Measurements from ENCODE around the gene TTC12. TPM values are rescaled to one million over a fixed set of nuclear protein-coding genes. Genes with fewer than 3 reads are reported as not detected.

The TTC12 gene
- total RNA-seq, 1 experiment from 2014 or later: 30.5 TPM

- DNase-seq (ENCODE audit: unreplicated experiment): no peak
- intact Hi-C loops (cut with micrococcal nuclease): no loop called here
- BruUV-seq (replicated peaks): no TSS peak
- POLR2A ChIA-PET: no interaction called here
- Mint-ChIP-seq H3K4me3 (ENCODE audit: unreplicated experiment) (no peak overlapping the region), H3K36me3 (ENCODE audit: insufficient read depth, unreplicated experiment) (no peaks in the 10 kb centered on the region), H3K9me3 (ENCODE audit: unreplicated experiment) (no peaks in the 10 kb centered on the region), H3K4me1 (ENCODE audit: insufficient read depth, unreplicated experiment) (no peaks in the 10 kb centered on the region), H3K27me3 (ENCODE audit: insufficient read depth, unreplicated experiment) (peaks cover 21% of the 10 kb centered on the region), H3K27ac (ENCODE audit: low read depth, unreplicated experiment) (no peak overlapping the region)
- no peak for TF ChIP-seq CTCF (IDR thresholded peaks at IDR 0.05; ENCODE audit: unreplicated experiment)
- CTCF ChIA-PET: interaction anchor here (1.0 to 1.5 kb wide), 2 partner anchors 10 to 694 kb away, joined by 3 to 5 read pairs; no protein-coding TSS in a partner anchor
These were observed 34.8 kb upstream of the TTC12 start for GRCh38 chr11:113279591-113279990.

GRCh38 chr11:113281052-113281725 lies 33.2 kb upstream of the TTC12 start:
- H3K4me3 Mint-ChIP-seq (ENCODE audit: unreplicated experiment): no peak overlapping the region
- DNase-seq (ENCODE audit: unreplicated experiment): no peak
- ChIA-PET CTCF (interaction anchor here (0.6 to 1.5 kb wide), 4 partner anchors 9 to 694 kb away, joined by 3 to 4 read pairs (median 4); no protein-coding TSS in a partner anchor), POLR2A (no interaction called here)
- H3K4me1 Mint-ChIP-seq (ENCODE audit: insufficient read depth, unreplicated experiment): no peaks in the 10 kb centered on the region
- no peak overlapping the region for H3K27ac Mint-ChIP-seq (ENCODE audit: low read depth, unreplicated experiment)
- no peaks in the 10 kb centered on the region for H3K9me3 Mint-ChIP-seq (ENCODE audit: unreplicated experiment)
- TF ChIP-seq CTCF (IDR thresholded peaks at IDR 0.05; ENCODE audit: unreplicated experiment): no peak
- intact Hi-C loops (cut with micrococcal nuclease): no loop called here
- H3K27me3 Mint-ChIP-seq (ENCODE audit: insufficient read depth, unreplicated experiment): peaks cover 5% of the 10 kb centered on the region
- no peaks in the 10 kb centered on the region for H3K36me3 Mint-ChIP-seq (ENCODE audit: insufficient read depth, unreplicated experiment)
- no TSS peak for BruUV-seq (replicated peaks)

- POLR2A ChIA-PET: interaction anchor here (1.1 kb wide), 1 partner anchor 1029 kb away, joined by 3 read pairs; no protein-coding TSS in a partner anchor
- Mint-ChIP-seq H3K4me1 (ENCODE audit: insufficient read depth, unreplicated experiment) (no peaks in the 10 kb centered on the region), H3K9me3 (ENCODE audit: unreplicated experiment) (no peaks in the 10 kb centered on the region), H3K36me3 (ENCODE audit: insufficient read depth, unreplicated experiment) (no peaks in the 10 kb centered on the region), H3K27ac (ENCODE audit: low read depth, unreplicated experiment) (no peak overlapping the region), H3K27me3 (ENCODE audit: insufficient read depth, unreplicated experiment) (no peaks in the 10 kb centered on the region), H3K4me3 (ENCODE audit: unreplicated experiment) (no peak overlapping the region)
- CTCF ChIA-PET: interaction anchor here (0.7 to 3.4 kb wide), 9 partner anchors 23 to 901 kb away, joined by 3 to 15 read pairs (median 4); no protein-coding TSS in a partner anchor
- no peak for DNase-seq (ENCODE audit: unreplicated experiment)
- intact Hi-C loops (cut with micrococcal nuclease): no loop called here
- TF ChIP-seq CTCF (IDR thresholded peaks at IDR 0.05; ENCODE audit: unreplicated experiment): no peak
- no TSS peak for BruUV-seq (replicated peaks)
These were observed 31.4 kb upstream of the TTC12 start for GRCh38 chr11:113282898-113283437.

GRCh38 chr11:113283881-113284280 lies 30.5 kb upstream of the TTC12 start:
- POLR2A ChIA-PET: interaction anchor here (1.1 kb wide), 1 partner anchor 1030 kb away, joined by 3 read pairs; no protein-coding TSS in a partner anchor
- CTCF ChIA-PET: interaction anchor here (2.3 to 3.4 kb wide), 3 partner anchors 486 to 696 kb away, joined by 5 to 15 read pairs (median 10); no protein-coding TSS in a partner anchor
- Mint-ChIP-seq H3K27me3 (ENCODE audit: insufficient read depth, unreplicated experiment) (no peaks in the 10 kb centered on the region), H3K9me3 (ENCODE audit: unreplicated experiment) (no peaks in the 10 kb centered on the region), H3K27ac (ENCODE audit: low read depth, unreplicated experiment) (no peak overlapping the region), H3K4me1 (ENCODE audit: insufficient read depth, unreplicated experiment) (no peaks in the 10 kb centered on the region), H3K36me3 (ENCODE audit: insufficient read depth, unreplicated experiment) (no peaks in the 10 kb centered on the region), H3K4me3 (ENCODE audit: unreplicated experiment) (no peak overlapping the region)
- no peak for DNase-seq (ENCODE audit: unreplicated experiment)
- TF ChIP-seq CTCF (IDR thresholded peaks at IDR 0.05; ENCODE audit: unreplicated experiment): no peak
- intact Hi-C loops (cut with micrococcal nuclease): no loop called here
- no TSS peak for BruUV-seq (replicated peaks)
